PFSK-1 (cell line): ENCODE results near the gene SEZ6.

Experiments used
- FOXP2 ChIP-seq: optimal IDR thresholded peaks from 2 replicates; pipeline ENCODE3; 2011; ENCODE audit warnings: borderline replicate concordance, control low read depth, inconsistent platforms; ENCODE audit not compliant: insufficient read depth; ENCODE audit errors: extremely low read length, extremely low read depth
- POLR2AphosphoS5 ChIP-seq: IDR thresholded peaks from 2 replicates; pipeline ENCODE4 v1.6.1; 2012; ENCODE audit warnings: low read depth, mild to moderate bottlenecking, control low read depth, low read length, moderate library complexity
- SIN3A ChIP-seq: IDR thresholded peaks from 2 replicates; pipeline ENCODE4 v1.6.1; 2012; ENCODE audit warnings: mild to moderate bottlenecking, low read length, moderate library complexity, borderline replicate concordance; ENCODE audit not compliant: insufficient read depth
- TAF1 ChIP-seq: IDR thresholded peaks from 2 replicates; pipeline ENCODE4 v1.6.1; 2012; ENCODE audit warnings: low read length, control low read depth, borderline replicate concordance; ENCODE audit not compliant: insufficient read depth
- TF ChIP-seq, protein P1 (sequence below), 2 experiments: IDR thresholded peaks; 2 replicates each; pipeline versions ENCODE4 v1.6.1 to v1.8.0; 2011 to 2012; ENCODE audit warnings: low read depth in 2 of 2, low read length in 2 of 2, control low read depth in 1 of 2, inconsistent platforms in 1 of 2, mild to moderate bottlenecking in 1 of 2, moderate library complexity in 1 of 2; ENCODE audit not compliant: insufficient read depth in 1 of 2

The SEZ6 gene

DNA sequence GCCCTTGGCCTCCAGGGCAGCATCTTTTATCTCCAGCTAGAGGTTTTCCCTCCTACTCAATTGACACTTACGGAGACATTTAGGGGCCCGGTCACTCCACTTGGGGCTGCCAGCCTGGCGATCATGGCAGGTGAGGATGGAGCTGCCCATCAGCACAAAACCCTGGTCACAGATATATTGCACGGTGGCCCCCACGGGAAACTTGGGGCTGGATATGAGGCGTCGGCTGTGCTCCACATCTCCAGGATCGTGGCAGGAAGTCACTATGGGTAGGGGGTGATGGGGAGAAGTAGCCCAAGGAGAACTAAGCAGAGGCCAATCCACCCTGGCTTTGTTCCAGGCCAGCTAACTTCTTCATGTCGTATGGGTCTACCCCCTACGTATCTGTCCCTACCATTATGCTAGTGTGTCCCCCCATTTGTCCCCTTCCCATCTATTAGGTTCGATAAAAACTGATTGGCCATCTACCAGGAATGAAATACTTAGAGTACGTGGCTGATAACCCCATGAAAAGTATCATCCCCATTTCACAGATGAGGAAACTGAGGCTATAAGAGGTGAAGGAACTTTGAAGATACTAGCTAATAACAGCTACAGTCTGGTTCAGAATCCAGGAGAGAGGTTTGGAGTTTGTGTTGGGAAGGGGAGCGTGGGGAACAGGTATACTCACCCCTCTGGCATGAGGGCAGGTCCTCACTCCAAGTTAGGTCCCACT lies 48.4 kb downstream of the SEZ6 start:
- TF ChIP-seq FOXP2, result no peak
- TF ChIP-seq POLR2AphosphoS5, result no peak
- TF ChIP-seq TAF1, result no peak
- TF ChIP-seq, protein P1, sequence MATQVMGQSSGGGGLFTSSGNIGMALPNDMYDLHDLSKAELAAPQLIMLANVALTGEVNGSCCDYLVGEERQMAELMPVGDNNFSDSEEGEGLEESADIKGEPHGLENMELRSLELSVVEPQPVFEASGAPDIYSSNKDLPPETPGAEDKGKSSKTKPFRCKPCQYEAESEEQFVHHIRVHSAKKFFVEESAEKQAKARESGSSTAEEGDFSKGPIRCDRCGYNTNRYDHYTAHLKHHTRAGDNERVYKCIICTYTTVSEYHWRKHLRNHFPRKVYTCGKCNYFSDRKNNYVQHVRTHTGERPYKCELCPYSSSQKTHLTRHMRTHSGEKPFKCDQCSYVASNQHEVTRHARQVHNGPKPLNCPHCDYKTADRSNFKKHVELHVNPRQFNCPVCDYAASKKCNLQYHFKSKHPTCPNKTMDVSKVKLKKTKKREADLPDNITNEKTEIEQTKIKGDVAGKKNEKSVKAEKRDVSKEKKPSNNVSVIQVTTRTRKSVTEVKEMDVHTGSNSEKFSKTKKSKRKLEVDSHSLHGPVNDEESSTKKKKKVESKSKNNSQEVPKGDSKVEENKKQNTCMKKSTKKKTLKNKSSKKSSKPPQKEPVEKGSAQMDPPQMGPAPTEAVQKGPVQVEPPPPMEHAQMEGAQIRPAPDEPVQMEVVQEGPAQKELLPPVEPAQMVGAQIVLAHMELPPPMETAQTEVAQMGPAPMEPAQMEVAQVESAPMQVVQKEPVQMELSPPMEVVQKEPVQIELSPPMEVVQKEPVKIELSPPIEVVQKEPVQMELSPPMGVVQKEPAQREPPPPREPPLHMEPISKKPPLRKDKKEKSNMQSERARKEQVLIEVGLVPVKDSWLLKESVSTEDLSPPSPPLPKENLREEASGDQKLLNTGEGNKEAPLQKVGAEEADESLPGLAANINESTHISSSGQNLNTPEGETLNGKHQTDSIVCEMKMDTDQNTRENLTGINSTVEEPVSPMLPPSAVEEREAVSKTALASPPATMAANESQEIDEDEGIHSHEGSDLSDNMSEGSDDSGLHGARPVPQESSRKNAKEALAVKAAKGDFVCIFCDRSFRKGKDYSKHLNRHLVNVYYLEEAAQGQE (IDR thresholded peaks at IDR 0.05; ENCODE audit: insufficient read depth in 1 of 2, low read depth in 2 of 2, low read length in 2 of 2), result no peak
- TF ChIP-seq SIN3A, result no peak

DNA sequence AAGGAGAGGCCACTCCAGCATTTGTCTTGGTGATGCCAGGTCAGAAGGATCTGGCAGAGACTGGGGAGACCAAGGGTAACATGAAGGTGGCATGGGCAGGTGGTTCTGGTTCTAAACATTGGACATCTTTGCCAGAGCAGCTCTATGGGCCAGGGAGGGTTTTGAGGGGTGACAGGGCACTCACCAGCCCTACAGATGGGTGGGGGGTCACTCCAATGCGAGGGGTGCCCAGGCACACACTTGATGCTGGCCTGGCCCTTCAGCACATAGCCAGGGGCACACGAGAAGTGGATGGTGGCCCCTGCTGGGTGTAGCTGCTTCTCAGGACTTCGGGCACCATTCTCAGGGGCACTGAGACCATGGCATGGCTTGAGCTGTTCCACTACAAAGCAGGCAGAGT lies 49.0 kb downstream of the SEZ6 start:
- no peak for TF ChIP-seq POLR2AphosphoS5
- TF ChIP-seq TAF1, result no peak
- TF ChIP-seq, protein P1 (IDR thresholded peaks at IDR 0.05; ENCODE audit: insufficient read depth in 1 of 2, low read depth in 2 of 2, low read length in 2 of 2), result no peak
- no peak for TF ChIP-seq FOXP2
- no peak for TF ChIP-seq SIN3A

DNA sequence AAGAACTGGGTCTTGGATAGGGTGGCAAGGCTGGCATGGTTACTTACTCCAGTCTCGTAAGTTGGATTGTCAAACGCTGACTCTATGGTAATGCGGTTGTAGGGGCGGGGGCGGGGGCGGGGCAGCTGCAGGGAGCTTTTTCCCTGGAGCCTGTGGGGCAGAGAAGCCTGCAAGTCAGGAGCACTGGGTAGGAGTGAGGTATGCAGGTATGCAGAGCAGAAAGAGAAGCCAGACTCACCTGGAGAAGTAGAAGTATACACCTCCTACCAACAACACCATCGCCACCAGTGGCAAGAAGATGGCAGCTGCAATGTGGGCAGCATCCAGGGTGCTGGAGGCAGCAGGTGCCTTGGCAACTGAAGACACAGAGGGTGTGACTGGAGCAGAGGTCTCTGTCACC lies 49.7 kb downstream of the SEZ6 start:
- TF ChIP-seq SIN3A (no peak), FOXP2 (no peak), POLR2AphosphoS5 (no peak), TAF1 (no peak)
- TF ChIP-seq, protein P1 (IDR thresholded peaks at IDR 0.05; ENCODE audit: insufficient read depth in 1 of 2, low read depth in 2 of 2, low read length in 2 of 2), result no peak

DNA sequence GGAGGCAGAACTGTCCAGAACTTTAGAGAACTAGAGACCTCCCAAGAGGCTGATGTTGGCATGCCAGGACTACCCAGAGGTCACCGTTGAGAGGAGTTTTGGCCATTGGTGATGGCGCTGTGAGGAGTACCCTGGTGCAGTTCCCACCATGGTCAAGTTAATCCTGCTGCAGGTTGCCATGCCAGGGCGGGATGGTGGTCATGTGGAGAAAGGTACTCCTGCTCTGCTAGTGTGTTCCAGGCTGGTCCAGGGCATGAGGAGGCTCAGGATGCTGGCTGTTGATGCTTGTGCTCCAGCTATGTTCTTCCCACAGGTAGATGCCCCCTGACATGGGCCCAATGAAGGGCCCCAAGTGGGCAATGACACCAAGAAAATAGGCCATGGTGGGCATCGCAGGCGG lies 50.4 kb downstream of the SEZ6 start:
- no peak for TF ChIP-seq POLR2AphosphoS5
- no peak for TF ChIP-seq FOXP2
- TF ChIP-seq TAF1, result no peak
- TF ChIP-seq SIN3A, result no peak
- TF ChIP-seq, protein P1 (IDR thresholded peaks at IDR 0.05; ENCODE audit: insufficient read depth in 1 of 2, low read depth in 2 of 2, low read length in 2 of 2), result no peak
